Measurements from ENCODE around the gene KRT82. TPM values are rescaled to one million over a fixed set of nuclear protein-coding genes. Genes with fewer than 3 reads are reported as not detected.

KRT82 gene
- total RNA-seq, 1 donor from 2014 or later, result not detected

GRCh38 chr12:52418576-52419110, 12.5 kb upstream of the KRT82 start:
- H3K4me3 ChIP-seq, result no peak overlapping the region
- H3K27ac ChIP-seq, result no peak overlapping the region
- H3K27me3 ChIP-seq (ENCODE audit: low read depth), result peaks cover 3% of the 10 kb centered on the region
- intact Hi-C loops (cut with DNase I), result no loop called here
- ATAC-seq (no peak), DNase-seq (no peak)
- TF ChIP-seq CTCF (IDR thresholded peaks at IDR 0.05), result no peak
- H3K36me3 ChIP-seq, result no peaks in the 10 kb centered on the region
- H3K4me1 ChIP-seq, result peaks cover 4% of the 10 kb centered on the region
- H3K9me3 ChIP-seq, result no peaks in the 10 kb centered on the region

GRCh38 chr12:52417740-52418139, 11.6 kb upstream of the KRT82 start:
- H3K36me3 ChIP-seq, result no peaks in the 10 kb centered on the region
- no peaks in the 10 kb centered on the region for H3K9me3 ChIP-seq
- no peak for DNase-seq
- peaks cover 8% of the 10 kb centered on the region for H3K27me3 ChIP-seq (ENCODE audit: low read depth)
- TF ChIP-seq CTCF (IDR thresholded peaks at IDR 0.05), result no peak
- ATAC-seq, result peak; percentile 22 to 54
- H3K27ac ChIP-seq, result no peak overlapping the region
- intact Hi-C loops (cut with DNase I), result no loop called here
- peaks cover 4% of the 10 kb centered on the region for H3K4me1 ChIP-seq
- no peak overlapping the region for H3K4me3 ChIP-seq

GRCh38 chr12:52416795-52417194, 10.7 kb upstream of the KRT82 start:
- Histone ChIP-seq H3K9me3 (no peaks in the 10 kb centered on the region), H3K27ac (no peak overlapping the region), H3K4me1 (peaks cover 4% of the 10 kb centered on the region), H3K36me3 (no peaks in the 10 kb centered on the region), H3K27me3 (ENCODE audit: low read depth) (peaks cover 8% of the 10 kb centered on the region), H3K4me3 (no peak overlapping the region)
- no peak for DNase-seq
- ATAC-seq, result no peak
- intact Hi-C loops (cut with DNase I), result no loop called here
- TF ChIP-seq CTCF (IDR thresholded peaks at IDR 0.05), result no peak

GRCh38 chr12:52415870-52416750, 10.0 kb upstream of the KRT82 start:
- Histone ChIP-seq H3K27ac (no peak overlapping the region), H3K4me1 (peaks cover 4% of the 10 kb centered on the region), H3K4me3 (no peak overlapping the region), H3K9me3 (no peaks in the 10 kb centered on the region), H3K27me3 (ENCODE audit: low read depth) (peaks cover 5% of the 10 kb centered on the region), H3K36me3 (no peaks in the 10 kb centered on the region)
- no peak for TF ChIP-seq CTCF (IDR thresholded peaks at IDR 0.05)
- intact Hi-C loops (cut with DNase I), result no loop called here
- DNase-seq (no peak), ATAC-seq (peak; percentile 44 to 62)

GRCh38 chr12:52414936-52415335, 8.8 kb upstream of the KRT82 start:
- no peaks in the 10 kb centered on the region for H3K36me3 ChIP-seq
- intact Hi-C loops (cut with DNase I), result no loop called here
- TF ChIP-seq CTCF (IDR thresholded peaks at IDR 0.05), result no peak

More at GRCh38 chr12:52414936-52415335, 8.8 kb upstream of the KRT82 start:
- DNase-seq (no peak), ATAC-seq (no peak)
- Histone ChIP-seq H3K9me3 (no peaks in the 10 kb centered on the region), H3K4me1 (peaks cover 4% of the 10 kb centered on the region), H3K4me3 (no peak overlapping the region), H3K27ac (no peak overlapping the region), H3K27me3 (ENCODE audit: low read depth) (peaks cover 5% of the 10 kb centered on the region)
